LHCN-M2 (cell line): ENCODE measurements around the gene ZNF112. TPM values are rescaled to one million over a fixed set of nuclear protein-coding genes. Genes with fewer than 3 reads are reported as not detected.
A peak's percentile ranks its signal among the peaks of the same experiment; 100 is the strongest.
"Not testable (repeated sequence)": the region's sequence is repeated elsewhere in the genome, so short reads cannot be mapped to it uniquely, and the experiment has no call there.

Experiments
- DNase-seq: peaks from one replicate; pipeline ENCODE4 v3.0.0-alpha.2; 2012; ENCODE audit warnings: low read depth
- polyA plus RNA-seq: library from polyadenylated mRNA; unstranded; fragments of >200 nt; gene quantifications from one replicate; pipeline ENCODE4 v1.2.1, GENCODE V29; 2012; ENCODE audit warnings: missing spikeins
- total RNA-seq: library from RNA; depleted of rRNA; stranded (reverse); fragments of >200 nt; gene quantifications from 2 replicates; pipeline ENCODE4 v1.2.3, GENCODE V29; 2014; rRNA removed

Gene ZNF112
- 6.2 and 7.0 TPM in 2 replicates for total RNA-seq
- 1.6 TPM for polyA plus RNA-seq

DNA sequence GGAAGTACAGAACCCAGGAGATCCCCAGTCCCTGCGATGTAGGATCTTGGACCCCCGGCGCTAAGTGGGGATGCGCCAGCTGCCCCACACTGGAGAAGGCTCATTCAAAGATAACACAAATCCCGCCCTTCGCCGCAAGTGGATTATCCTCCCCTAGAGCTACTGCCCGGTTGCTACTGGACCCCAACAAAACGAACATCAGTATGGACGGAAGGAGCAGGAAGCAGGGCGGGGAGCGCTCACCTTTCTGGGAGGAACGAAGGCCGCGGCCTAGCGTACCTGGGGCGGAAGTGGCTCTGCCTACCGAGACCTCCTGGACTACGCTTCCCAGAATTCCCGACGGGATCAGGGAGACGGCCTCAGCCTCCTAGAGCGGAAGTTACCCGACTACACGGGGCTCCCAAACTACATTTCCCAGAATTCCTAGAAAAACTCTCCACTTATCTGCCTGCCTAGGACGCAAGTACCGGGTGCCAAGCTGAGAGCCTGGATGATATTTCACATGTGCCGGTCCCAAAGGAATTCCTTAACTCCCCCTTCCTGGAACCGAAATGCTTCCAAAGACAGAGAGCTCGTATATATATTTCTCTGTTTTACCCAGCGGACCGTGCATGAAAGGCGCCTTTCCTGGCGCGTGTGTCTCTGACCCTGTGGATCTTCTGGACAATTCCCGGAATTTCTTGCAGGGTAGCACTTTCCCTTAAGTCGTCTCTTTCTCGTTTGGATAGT, at the start of gene ZNF112:
TSS of gene ZNF112 (minus strand) at position 298 of the 729 bp plus-strand sequence. CDS start 16,141 bp downstream, outside the sequence.
- peak; percentile 94 for DNase-seq

DNA sequence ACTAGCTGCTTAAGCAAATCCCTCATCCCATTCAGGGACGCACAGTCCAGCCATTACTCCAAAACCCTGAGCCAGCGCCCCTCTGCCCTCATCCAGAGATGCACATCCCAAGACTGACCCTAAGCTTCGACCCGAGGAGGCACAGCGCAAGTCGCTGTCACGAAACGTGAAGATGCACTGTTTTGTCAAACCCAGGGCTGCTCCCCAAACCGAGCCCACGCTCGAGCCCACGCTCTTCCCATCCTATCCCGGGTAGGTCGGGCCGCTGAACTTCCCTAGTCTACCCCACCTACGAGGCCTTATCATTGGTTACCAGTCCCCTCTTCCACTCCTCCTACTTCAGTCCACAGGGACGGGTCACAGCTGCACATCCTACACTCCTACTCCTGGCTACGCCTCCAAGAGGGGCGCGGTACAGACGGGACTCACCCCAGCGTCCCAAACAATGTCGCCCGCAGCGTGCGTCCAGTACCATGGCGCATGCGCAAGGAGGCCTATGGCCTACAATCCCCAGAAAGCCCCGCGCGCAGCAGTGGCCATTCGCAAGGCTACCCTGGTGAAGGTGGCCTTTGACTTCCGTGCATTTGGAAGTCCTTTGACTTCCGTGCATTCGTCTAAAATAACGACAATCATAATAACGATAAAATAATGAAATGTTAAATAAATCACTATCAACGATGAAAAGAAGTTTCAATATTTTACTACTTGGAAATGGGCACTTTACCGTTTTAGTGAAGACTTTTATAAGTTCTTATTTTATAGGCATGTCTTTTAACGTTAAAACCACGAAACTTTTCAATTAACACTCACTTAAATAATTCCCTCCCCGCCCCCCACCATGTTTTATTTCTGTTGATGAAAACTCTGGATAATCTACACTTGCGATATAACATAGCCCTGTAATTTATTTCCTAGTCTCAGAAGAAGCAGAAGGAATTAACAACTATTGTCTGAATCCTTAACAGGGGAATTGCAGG, 44.9 kb upstream of the ZNF112 start, which contains the start of gene ZNF285:
TSS of gene ZNF285 (minus strand) at position 470 of the 977 bp plus-strand sequence. CDS start 4,395 bp downstream, outside the sequence.
- peak; percentile 98 for DNase-seq

DNA sequence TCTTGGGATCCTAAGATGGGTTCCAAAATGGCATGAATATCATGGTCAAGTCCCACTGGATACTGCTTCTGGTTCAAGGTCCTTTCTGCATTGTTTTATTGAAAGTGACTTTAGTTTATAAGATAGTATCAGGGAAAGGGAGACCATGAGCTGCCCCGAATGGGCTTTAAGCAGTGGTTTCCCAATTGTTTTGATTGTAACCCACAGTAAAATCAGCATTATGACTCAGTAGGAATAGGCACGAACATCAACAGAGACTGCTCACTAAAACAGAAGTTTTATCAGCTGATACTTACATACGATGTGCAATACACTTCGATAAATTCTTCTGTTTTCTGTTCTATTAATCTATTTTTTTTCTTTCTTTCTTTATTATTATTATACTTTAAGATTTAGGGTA, 32.8 kb upstream of the ZNF112 start:
- DNase-seq, result peak; percentile 28

DNA sequence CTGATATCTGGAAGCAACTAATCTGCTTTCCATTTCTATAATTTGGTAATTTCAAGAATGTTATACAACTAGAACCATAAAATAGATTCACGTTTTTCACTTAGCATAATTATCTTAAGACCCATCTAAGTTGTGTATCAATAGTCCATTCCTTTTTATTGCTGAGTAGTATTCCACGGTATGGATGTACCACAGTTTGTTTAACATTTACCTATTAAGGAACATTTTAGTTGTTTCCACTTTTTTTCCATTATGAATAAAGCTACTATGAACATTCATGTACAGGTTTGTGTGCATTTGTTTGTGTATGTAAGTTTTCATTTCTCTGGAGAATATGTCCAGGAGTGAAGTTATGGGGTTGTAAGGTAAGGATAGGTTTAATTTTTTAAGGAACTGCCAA, 18.3 kb upstream of the ZNF112 start:
- no peak for DNase-seq

DNA sequence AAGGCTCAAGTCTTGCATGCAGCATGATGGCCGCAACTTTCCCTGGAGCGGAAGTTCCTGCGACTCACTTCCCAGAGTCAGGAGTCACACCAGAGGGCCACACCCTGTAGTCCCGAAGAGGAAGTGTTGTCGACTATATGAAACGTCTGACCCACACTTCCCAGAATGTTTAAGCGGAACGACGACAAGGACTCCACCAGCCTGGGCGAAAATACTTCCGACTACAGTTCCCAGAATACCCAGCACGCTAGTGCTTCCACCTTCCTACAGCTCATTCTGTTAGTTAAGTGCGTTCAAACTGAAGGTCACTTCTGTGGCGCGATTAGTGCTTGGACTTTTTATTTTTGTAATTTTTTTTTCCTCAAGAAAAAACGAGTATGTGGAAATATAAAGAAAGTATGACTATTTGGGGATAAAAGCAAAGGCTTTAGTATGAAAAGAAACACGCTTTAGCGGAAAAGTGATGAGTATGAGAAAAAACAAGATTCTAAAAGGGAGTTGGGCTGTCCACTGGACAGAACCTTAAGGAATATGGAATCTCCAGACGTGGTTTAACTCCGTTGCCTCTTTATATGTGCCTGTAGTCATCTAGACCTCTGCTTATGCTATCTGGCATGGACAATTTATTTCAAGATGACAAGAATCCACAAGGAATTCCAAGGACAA, 15.5 kb upstream of the ZNF112 start:
- no peak for DNase-seq

DNA sequence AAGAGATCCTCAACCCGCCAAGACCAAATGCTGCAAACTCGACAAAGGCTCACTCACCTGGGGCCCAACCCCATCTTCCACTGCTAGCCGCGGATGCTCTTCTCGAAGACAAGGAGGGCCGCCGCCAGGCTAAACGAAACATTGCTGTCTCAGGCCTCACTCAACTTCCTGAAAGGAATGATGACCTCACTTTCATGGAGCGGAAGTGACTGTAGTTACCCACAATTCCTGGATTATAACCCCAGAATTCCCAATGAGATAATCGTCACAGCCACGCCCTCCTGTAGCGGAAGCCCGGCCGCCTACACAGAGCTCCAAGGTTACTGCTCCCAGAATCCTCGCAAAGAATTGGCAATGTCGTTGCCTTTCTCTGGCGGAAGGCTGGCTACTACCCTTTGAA, 10.5 kb upstream of the ZNF112 start:
- no peak for DNase-seq

DNA sequence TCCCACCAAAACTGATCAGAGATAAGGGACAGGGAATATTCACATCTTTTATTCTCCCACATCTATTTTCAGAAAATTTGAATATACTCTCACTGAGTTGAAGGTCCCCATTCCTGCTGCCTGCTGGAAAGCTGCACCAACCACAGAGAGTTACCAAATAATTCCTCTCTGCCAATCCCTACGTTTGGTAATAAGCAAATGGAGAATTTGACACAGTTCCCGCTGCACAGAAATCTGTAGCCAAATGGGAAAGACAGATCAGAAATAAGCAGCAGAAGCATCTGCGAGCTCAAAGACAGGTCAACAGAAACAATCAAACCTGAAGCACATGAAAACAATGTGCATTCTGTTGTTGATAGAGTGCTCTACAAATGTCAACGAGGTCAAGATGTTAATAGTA, 9.9 kb downstream of the ZNF112 start:
- DNase-seq, result no peak

DNA sequence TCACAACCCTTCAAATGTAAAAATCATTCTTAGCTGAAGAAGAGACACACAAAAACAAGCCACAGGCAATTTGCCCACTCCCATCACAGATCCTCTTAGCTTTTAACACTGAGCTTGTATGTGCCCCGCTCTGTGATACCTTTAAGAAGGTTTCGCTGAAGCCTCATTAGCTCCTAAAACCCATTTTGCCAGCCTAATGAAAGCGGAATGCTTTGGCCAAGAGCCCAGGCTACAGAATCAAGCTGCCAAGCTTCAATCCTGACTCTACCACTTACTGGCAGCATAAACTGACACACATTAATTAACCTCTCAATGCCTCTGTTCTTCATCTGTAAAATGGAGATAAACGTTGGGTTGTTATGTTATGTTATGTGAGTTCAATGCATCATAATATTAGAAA, 10.5 kb downstream of the ZNF112 start:
- DNase-seq, result no peak

DNA sequence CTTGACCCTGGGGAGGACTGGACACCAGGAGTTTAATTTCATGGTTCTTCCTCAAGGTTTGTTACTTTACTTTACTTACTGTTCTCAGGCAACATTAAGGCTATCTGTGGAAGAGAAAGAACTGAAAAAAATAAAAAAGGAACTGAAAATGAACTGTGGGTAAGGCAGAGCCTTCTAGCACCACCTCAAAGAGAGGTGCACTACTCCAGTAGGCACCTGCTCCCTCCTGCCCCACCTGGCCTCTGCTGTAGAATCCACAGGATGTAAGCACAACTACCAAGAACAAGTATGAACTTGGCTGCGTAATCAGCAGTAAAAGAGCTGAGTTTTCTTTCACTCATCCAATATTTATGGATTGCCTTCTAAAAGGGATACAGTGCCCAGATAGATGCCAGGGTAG, 12.2 kb downstream of the ZNF112 start:
- DNase-seq, result no peak

DNA sequence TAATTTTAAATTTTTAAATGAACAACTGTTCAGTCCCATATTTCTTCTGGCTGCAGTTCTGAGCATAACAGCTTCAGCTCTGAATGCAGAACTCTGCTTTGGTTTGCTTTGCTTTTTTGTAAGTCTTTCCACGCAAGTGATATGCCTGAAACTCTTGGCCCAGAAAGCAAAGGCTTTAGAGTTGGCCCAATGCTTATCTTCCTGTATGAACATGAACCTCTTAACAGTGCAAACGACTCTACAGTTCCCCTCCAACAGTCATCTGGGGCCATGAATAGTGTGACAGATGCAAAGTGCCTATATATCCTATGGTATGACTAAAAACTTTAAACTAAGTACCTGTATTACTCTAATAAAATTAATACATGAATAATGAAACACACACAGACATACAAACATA, 14.7 kb downstream of the ZNF112 start:
- DNase-seq, result no peak

DNA sequence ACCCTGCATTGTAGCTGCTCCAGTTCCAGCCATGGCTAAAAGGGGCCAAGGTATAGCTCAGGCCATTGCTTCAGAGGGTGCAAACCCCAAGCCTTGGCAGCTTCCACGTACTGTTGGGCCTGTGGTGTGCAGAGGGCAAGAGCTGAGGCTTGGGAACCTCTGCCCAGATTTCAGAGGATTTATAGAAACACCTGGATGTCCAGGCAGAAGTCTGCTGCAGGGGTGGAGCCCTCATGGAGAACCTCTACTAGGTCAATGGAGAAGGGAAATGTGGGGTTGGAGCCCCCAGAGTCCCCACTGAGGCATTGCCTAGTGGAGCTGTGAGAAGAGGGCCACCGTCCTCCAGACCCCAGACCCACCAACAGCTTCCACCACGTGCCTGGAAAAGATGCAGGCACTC, 21.8 kb downstream of the ZNF112 start:
- not testable (repeated sequence) for DNase-seq

DNA sequence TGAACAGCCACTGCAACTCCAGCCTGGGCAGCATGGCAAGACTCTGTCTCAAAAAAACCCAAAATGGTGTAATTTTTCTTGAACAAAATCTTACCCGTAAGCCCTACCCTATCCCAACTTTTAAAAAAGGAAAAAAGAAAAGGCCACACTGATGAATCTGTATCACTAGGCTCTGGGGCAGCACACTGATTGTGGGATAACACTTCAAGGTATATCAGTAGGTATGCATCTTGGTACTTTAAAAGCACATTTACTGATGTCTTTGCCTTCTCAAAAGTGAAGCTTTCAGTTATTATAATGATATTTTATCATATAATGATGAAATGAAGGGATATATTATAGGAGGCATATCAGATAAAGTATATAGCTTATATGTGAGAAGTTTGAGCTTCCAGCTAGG, 24.3 kb downstream of the ZNF112 start:
- DNase-seq, result no peak

DNA sequence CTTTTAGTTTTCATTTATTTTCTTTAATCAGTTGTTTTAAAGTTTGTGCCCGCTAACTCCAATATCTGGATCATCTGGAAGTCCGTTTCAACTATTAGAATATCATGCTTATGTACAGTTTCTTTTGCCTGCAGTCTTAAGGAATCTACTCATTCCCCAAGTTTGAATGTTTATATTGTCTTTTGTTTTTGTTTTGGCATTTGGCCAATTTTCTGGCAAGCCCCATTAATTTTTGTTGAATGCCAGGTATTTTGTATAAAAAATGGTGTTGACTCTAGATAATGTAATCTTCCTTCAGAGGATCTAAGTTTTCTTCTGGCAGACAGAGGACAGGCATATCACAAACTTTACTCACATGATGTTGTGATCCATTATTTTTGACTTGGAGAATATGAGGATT, 40.6 kb downstream of the ZNF112 start:
- DNase-seq, result no peak

DNA sequence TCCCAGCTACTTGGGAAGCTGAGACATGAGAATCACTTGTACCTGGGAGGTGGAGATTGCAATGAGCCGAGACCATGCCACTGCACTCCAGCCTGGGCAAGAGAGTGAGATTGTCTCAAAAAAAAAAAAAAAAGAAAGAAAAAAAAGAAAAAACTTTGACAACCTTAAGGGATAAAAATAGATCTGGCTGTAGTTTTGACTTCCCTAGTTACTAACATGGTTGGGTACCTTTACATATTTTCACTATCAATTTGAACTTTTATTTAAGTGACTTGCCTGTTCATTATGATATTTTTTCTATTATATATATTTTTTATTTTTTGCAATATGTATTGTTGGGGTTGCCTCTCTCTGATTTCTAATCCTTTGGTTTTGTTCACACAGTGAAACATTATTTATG, 43.2 kb downstream of the ZNF112 start:
- DNase-seq, result no peak

DNA sequence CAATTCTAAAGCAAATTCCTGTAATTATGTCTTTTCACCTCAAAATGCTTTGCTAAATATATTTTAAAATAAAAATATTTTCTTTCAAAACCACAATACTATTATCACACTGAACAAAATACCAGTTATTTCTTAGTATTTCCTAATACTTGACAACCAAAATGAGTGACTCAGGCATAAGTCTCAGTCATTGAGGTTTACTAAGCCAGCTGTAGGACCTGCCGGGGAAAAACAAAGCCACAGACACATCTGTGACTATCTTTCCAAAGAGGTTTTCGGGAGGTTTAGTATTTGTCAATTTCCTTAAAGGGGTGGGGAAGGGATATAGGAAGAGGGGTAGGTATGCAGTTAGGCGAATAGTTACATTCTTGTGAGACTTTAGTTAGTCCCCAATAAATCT, 48.5 kb downstream of the ZNF112 start:
- peak; percentile 84 for DNase-seq

DNA sequence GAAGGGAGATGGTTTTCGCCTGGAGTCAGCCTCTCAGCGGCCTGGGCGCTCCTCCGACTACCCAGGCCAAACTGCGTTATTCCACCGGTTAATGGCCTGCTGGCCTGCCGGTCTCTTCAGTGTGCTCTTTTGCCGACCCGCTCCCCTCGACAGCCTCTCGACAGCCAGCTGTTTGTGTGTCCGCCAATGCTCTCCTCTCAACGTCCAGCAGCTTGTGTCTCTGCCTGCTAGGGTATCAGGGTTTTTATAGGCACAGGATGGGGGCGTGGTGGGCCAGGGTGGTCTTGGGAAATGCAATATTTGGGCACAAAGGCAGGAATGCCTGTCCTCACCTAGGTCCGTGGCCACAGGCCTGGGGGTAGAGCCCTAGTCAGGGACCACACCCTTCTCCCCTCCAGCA, 50.2 kb downstream of the ZNF112 start:
- no peak for DNase-seq

DNA sequence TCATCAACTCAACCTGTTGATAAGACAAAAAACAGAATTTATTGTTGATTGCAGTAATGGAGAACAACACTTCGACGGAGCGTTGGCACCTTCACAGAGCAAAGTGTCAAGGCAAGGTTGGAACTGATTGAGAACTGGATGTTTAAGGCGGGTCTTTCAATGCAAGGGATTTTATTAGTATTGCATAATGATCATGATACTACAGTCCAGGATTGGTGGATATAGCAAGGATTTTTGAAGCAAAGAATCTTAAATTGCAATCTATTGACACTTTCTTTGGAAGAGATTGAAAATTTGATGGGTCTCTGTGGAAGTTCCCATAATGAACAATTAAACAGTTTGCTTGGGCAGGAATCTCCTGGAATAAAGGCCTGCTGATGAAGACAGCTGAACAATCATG, 51.0 kb downstream of the ZNF112 start:
- DNase-seq, result no peak

DNA sequence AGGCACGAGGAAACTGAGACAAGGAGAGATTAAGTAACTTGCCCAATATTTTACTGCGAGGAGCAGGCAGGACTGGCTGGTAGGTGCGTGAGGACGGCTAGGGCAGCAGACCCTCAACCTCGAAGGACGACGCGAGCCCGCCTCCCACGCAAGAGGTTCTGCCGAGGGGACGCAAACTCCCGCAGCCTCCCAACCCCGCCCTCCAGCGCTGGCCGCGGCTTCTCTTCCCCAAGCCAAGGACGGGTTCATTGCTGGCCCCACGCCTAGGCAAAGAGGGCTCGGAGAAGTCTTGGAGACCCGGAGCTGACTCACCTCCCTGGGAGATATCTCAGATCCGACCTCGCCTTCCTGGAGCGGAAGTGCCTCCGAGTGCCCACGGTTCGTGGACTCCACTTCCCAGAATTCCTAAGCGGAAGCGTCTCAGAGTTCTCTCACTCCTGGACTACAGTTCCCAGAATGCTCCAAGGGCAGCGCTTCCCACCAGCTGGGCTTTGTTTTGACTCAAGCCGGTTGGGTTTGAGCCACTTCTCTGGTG, 51.8 kb downstream of the ZNF112 start, which contains the start of gene ZNF235:
TSS of gene ZNF235 (minus strand) at position 367 of the 535 bp plus-strand sequence. CDS start 1,621 bp downstream, outside the sequence.
- peak; percentile 97 for DNase-seq

DNA sequence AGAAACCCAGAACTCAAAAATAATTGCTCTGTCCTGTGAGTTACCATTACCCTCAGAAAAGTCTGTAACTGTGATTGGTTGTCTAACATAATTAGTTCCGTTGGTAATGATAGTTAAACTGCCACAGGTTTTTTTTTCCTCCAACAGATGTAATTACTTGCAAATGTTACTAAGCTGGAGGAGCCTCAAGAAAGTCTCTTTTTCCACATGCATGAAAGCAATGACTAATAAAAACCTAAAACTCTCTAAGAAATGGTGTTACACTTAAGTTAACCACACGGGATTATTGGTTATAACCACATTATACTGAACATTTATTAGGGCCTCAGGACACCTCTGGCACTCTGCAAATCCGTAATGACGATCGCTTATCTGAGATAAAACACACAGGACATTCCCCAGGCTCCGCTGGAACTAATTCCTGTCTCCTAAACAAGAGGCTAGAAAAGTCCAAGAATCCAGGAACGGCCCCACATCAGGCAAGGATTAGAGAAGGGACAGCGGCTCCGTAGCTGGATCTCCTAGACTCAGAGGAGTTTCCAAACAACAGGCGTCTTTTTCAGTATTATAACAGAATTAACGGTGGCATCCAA, 52.4 kb downstream of the ZNF112 start:
- peak; percentile 42 for DNase-seq

DNA sequence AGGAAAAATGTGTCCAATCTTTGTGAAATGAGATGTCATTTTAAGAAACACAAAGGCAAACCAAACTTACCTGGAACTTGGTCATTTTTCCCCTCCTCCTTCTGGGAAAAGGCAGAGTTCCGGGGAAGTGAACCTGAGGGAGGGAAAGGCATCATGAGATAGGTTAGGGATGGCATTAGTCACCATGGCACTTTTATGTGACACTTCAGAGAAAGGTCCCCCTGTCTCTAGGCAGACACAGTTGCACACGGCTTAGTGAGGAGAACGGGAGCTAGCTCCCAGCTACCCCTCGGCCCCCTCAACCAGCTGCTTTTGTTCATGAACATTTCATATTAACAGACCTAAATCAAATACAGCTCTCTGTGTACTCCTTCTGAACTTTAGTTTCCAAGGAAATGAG, 53.2 kb downstream of the ZNF112 start:
- DNase-seq, result no peak

DNA sequence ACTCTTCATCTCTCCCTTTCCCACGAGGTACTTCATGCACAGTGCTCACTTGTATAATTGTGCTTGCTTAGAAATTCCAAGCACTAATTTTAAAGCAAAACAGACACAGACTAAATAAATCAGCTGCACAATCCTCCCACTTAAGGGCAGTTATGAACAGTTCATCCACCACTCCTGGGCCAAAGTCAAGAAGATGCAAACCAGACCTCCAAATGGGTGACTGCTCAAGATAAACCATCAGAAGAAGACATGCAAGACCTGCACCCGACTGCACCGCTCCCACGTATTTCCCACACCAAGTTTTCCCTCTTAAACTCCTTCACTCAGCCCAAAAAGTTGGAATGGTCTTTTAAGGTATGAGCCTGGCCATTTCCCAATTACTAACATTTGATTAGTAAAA, 71.5 kb downstream of the ZNF112 start:
- DNase-seq, result no peak
